ENCODE data around the gene MEOX2. TPM values are rescaled to one million over a fixed set of nuclear protein-coding genes. Genes with fewer than 3 reads are reported as not detected.

The MEOX2 gene
- polyA plus RNA-seq, 1 donor from 2014 or later: not detected

DNA sequence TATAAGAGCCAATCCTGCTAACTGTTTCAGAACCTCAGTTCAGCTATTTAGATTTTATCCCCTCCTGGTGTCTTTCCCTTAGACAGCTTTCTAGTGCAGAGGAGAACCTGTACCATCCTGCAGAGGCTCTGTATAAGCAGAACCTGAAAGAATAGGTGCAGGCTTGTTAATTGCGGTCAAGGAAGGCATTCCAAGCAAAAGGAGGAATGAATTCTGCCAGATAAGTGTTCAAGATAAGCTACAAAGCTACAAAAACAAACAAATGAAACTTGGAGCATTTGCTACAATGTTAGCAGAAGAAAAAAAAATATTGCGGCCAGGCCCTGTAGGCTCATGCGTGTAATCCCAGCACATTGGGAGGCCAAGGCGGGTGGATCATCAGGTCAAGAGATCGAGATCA, 92.0 kb downstream of the MEOX2 start:
- no peak overlapping the region for H3K27ac ChIP-seq (ENCODE audit: low read length)
- TF ChIP-seq, protein P1, sequence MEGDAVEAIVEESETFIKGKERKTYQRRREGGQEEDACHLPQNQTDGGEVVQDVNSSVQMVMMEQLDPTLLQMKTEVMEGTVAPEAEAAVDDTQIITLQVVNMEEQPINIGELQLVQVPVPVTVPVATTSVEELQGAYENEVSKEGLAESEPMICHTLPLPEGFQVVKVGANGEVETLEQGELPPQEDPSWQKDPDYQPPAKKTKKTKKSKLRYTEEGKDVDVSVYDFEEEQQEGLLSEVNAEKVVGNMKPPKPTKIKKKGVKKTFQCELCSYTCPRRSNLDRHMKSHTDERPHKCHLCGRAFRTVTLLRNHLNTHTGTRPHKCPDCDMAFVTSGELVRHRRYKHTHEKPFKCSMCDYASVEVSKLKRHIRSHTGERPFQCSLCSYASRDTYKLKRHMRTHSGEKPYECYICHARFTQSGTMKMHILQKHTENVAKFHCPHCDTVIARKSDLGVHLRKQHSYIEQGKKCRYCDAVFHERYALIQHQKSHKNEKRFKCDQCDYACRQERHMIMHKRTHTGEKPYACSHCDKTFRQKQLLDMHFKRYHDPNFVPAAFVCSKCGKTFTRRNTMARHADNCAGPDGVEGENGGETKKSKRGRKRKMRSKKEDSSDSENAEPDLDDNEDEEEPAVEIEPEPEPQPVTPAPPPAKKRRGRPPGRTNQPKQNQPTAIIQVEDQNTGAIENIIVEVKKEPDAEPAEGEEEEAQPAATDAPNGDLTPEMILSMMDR (IDR thresholded peaks at IDR 0.05; ENCODE audit: poor library complexity, severe bottlenecking): no peak
- TF ChIP-seq, protein P2, sequence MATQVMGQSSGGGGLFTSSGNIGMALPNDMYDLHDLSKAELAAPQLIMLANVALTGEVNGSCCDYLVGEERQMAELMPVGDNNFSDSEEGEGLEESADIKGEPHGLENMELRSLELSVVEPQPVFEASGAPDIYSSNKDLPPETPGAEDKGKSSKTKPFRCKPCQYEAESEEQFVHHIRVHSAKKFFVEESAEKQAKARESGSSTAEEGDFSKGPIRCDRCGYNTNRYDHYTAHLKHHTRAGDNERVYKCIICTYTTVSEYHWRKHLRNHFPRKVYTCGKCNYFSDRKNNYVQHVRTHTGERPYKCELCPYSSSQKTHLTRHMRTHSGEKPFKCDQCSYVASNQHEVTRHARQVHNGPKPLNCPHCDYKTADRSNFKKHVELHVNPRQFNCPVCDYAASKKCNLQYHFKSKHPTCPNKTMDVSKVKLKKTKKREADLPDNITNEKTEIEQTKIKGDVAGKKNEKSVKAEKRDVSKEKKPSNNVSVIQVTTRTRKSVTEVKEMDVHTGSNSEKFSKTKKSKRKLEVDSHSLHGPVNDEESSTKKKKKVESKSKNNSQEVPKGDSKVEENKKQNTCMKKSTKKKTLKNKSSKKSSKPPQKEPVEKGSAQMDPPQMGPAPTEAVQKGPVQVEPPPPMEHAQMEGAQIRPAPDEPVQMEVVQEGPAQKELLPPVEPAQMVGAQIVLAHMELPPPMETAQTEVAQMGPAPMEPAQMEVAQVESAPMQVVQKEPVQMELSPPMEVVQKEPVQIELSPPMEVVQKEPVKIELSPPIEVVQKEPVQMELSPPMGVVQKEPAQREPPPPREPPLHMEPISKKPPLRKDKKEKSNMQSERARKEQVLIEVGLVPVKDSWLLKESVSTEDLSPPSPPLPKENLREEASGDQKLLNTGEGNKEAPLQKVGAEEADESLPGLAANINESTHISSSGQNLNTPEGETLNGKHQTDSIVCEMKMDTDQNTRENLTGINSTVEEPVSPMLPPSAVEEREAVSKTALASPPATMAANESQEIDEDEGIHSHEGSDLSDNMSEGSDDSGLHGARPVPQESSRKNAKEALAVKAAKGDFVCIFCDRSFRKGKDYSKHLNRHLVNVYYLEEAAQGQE (IDR thresholded peaks at IDR 0.05; ENCODE audit: borderline replicate concordance): no peak
- no peak for TF ChIP-seq SMC3 (conservative IDR thresholded peaks at IDR 0.05; ENCODE audit: poor library complexity)
- no peak for TF ChIP-seq POLR2AphosphoS5 (IDR thresholded peaks at IDR 0.05)
- no peak for TF ChIP-seq TAF1 (IDR thresholded peaks at IDR 0.05; ENCODE audit: low read depth)
- no peak for TF ChIP-seq MXI1 (conservative IDR thresholded peaks at IDR 0.05; ENCODE audit: poor library complexity, severe bottlenecking)
- TF ChIP-seq EP300 (conservative IDR thresholded peaks at IDR 0.05; ENCODE audit: poor library complexity, severe bottlenecking): no peak
- no peak for TF ChIP-seq EZH2 (IDR thresholded peaks at IDR 0.05; ENCODE audit: borderline replicate concordance, insufficient read depth, low read length, poor library complexity, severe bottlenecking)
- no peak for TF ChIP-seq RAD21 (conservative IDR thresholded peaks at IDR 0.05)
- no peaks in the 10 kb centered on the region for H3K36me3 ChIP-seq (ENCODE audit: insufficient read depth, low read length)
- no peaks in the 10 kb centered on the region for H3F3A ChIP-seq (ENCODE audit: insufficient read depth, low read length, poor library complexity, severe bottlenecking)
- no peaks in the 10 kb centered on the region for H3K27me3 ChIP-seq (ENCODE audit: insufficient read depth, low read depth, low read length)
- H3K4me2 ChIP-seq (ENCODE audit: low read length): no peak overlapping the region
- no peaks in the 10 kb centered on the region for H3K9me2 ChIP-seq (ENCODE audit: insufficient read depth, low read length)
- no peaks in the 10 kb centered on the region for H3K9me3 ChIP-seq (ENCODE audit: low read length)
- H3K79me2 ChIP-seq (replicated peaks; ENCODE audit: insufficient read depth, low read length): no peaks in the 10 kb centered on the region
- H4K20me1 ChIP-seq (ENCODE audit: insufficient read depth): no peaks in the 10 kb centered on the region
- H2AFZ ChIP-seq (ENCODE audit: low read depth, low read length): no peak overlapping the region
- no peak overlapping the region for H3K4me3 ChIP-seq (ENCODE audit: low read length)
- no peak overlapping the region for H3K9ac ChIP-seq (ENCODE audit: low read length)

DNA sequence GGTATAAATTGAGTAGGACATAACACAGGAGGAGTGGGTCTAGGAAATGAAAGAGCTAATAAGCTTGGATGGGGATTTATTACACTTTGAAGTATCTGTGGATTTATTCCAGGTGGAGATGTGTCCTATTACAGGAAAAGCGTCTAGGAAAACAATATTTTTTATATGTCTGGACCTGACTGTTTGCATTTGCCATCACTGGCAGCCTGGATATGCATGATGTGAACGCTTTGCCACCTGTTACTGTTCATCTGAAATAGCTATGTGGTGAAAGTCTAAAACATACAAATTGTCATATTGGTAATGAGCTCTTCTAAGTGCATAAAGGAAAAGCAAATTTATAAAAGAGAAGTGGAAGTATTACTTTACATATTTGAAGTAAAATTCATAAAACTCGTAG, 93.1 kb downstream of the MEOX2 start:
- Histone ChIP-seq H3K9ac (ENCODE audit: low read length) (no peak overlapping the region), H2AFZ (ENCODE audit: low read depth, low read length) (no peak overlapping the region), H3K36me3 (ENCODE audit: insufficient read depth, low read length) (no peaks in the 10 kb centered on the region), H3K4me3 (ENCODE audit: low read length) (no peak overlapping the region), H4K20me1 (ENCODE audit: insufficient read depth) (no peaks in the 10 kb centered on the region), H3K4me2 (ENCODE audit: low read length) (no peak overlapping the region), H3K27me3 (ENCODE audit: insufficient read depth, low read depth, low read length) (no peaks in the 10 kb centered on the region), H3K79me2 (replicated peaks; ENCODE audit: insufficient read depth, low read length) (no peaks in the 10 kb centered on the region), H3K9me2 (ENCODE audit: insufficient read depth, low read length) (no peaks in the 10 kb centered on the region), H3F3A (ENCODE audit: insufficient read depth, low read length, poor library complexity, severe bottlenecking) (no peaks in the 10 kb centered on the region), H3K9me3 (ENCODE audit: low read length) (no peaks in the 10 kb centered on the region), H3K27ac (ENCODE audit: low read length) (no peak overlapping the region)
- TF ChIP-seq MXI1 (conservative IDR thresholded peaks at IDR 0.05; ENCODE audit: poor library complexity, severe bottlenecking) (no peak), RAD21 (conservative IDR thresholded peaks at IDR 0.05) (no peak), POLR2AphosphoS5 (IDR thresholded peaks at IDR 0.05) (no peak), EP300 (conservative IDR thresholded peaks at IDR 0.05; ENCODE audit: poor library complexity, severe bottlenecking) (no peak)
- TF ChIP-seq, protein P2 (IDR thresholded peaks at IDR 0.05; ENCODE audit: borderline replicate concordance): no peak

Measured in neural cell (in vitro differentiated cells).